Stimulated activated CD8-positive, alpha-beta memory T cell treated with anti-CD3 and anti-CD28 coated beads, Interleukin-15, amount 100 ng/mL, for 24 hours (primary cell): Measurements from ENCODE around the gene HMBS.

ENCODE experiments used
- DNase-seq: peaks from one replicate; pipeline ENCODE4 v3.0.0-alpha.2; 2020; ENCODE audit warnings: low read depth

Gene HMBS

DNA sequence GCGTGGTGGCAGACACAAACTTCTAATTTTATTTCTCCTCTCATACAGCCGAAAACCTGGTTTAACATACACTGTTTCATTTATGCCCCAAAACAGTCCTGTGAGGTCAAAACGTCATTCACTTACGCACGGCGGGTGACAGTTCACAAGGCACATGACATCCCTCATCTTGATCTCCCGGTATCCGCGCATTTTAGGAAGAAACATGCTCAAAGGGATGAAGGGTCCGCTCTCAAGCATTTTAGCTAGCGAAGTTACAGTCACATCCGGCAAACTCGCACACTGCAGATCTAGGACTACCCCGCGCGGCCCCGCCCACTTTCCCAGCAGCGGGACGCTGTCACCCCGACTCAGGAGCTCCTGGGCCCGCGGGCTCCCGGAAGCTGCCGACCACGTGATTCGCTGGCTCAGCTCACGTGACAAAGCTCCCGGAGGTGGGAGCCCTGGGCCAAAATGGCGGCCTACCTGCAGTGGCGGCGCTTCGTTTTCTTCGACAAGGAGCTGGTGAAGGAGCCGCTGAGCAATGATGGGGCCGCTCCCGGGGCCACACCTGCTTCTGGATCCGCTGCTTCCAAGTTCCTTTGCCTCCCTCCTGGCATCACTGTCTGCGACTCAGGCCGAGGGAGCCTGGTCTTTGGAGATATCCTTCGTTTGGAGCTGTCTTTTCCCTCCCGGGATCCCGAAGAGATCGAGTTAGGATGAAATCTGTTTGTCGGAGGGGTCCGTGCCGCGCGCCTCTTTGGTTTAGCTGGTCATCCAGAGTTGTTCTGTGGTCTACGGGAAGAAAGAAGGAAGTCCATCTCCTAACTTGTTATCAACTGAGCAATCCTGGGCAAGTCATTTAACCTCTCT is 17.1 kb upstream of the HMBS start, which contains the start of gene VPS11:
TSS of gene VPS11 (plus strand) at position 448 of the 852 bp plus-strand sequence. CDS start at position 454, 6 bp downstream.
- DNase-seq: peak; percentile 92

DNA sequence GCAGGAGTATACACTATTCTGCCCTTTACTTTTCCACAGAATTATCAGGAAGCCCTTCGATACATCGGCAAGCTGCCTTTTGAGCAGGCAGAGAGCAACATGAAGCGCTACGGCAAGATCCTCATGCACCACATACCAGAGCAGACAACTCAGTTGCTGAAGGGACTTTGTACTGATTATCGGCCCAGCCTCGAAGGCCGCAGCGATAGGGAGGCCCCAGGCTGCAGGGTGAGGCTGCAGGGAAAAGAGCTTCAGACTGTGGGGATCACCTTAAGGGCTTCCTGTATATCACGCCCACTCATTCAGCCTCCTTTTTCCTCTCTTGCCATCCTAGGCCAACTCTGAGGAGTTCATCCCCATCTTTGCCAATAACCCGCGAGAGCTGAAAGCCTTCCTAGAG is 6.8 kb upstream of the HMBS start:
- no peak for DNase-seq

DNA sequence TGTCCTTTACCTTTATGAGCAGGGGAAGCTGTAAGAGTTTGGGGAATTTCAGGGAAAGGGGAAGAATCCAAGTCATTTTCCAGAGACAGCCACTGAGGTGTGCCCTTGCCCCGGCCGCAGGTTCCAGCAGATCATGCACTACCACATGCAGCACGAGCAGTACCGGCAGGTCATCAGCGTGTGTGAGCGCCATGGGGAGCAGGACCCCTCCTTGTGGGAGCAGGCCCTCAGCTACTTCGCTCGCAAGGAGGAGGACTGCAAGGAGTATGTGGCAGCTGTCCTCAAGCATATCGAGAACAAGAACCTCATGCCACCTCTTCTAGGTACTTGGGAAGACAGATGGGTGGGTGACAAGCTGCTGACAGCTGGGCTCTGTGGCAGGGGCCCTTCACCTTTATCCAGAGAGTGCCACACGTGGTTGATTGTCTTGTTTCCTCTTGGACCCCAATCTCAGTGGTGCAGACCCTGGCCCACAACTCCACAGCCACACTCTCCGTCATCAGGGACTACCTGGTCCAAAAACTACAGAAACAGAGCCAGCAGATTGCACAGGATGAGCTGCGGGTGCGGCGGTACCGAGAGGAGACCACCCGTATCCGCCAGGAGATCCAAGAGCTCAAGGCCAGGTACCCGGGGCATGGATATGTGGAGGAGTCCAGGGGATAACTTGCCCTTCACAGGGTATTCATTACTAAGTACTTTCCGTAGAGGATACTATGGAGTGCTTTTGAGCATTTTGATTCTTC is 5.8 kb upstream of the HMBS start:
- DNase-seq: no peak

DNA sequence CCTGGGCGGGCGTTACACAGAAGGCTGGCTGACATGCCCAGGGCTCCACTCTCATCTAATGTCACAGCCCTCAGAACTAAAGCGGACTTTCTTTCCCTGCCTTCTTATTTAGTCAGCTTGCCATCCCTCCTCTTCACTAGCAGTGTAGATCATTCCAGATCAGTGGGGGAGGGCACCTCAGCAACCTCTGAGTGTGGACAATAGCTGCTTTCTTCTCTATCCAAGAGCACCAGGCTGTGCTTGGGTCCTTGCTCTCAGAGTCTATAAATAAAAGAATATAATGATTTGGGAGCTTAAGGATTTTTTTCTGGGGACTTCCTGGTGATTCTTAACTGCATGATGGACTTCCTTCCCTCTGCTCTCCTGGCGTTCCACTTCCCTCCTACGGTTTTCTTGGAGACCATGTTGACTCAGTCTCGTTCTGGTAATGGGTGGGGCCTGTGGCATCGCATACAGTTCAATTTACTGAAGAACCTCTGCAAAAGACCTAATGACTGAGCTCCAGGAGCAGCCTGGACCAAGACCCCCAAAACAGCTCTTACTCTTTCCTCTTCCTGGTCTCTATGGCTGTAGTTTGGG is 2.9 kb upstream of the HMBS start:
- DNase-seq: no peak

DNA sequence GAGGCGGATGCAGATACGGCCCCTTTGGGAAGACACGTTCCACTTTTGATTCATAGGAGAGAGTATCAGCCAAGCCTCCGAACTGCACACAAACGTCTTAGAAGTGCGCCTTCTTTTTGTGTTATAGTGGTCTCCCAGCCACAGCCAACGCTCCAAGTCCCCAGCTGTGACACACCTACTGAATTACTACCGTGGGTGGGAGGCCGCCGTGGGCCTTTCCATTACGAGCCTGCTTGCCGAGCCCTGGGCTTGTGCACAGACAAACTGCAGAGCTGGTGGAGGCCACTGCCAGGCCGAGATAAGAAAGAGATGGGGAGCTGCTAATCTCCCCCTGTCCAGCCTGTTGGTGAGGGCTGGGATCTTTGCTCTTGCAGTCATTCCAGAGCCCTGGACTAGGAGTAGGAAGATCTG is 761 bp downstream of the HMBS start:
- no peak for DNase-seq

DNA sequence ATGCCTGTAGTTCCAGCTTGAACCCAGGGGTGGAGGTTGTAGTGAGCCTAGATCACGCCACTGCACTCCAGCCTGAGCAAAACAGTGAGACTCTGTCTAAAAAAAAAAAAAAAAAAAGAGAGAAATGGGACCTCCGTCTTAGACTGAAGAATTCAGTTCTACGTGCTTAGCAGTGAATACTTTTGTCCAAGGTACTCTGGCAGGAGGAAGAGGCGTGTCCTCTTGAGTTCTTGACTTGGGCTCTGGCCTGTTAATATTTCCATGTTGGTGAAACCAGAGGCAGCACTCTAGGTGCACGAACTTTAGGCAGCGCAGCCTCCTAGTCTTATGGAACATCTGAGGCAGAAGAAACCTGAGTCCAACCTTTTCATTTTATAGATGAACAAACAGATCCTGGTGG is 2.4 kb downstream of the HMBS start:
- no peak for DNase-seq

DNA sequence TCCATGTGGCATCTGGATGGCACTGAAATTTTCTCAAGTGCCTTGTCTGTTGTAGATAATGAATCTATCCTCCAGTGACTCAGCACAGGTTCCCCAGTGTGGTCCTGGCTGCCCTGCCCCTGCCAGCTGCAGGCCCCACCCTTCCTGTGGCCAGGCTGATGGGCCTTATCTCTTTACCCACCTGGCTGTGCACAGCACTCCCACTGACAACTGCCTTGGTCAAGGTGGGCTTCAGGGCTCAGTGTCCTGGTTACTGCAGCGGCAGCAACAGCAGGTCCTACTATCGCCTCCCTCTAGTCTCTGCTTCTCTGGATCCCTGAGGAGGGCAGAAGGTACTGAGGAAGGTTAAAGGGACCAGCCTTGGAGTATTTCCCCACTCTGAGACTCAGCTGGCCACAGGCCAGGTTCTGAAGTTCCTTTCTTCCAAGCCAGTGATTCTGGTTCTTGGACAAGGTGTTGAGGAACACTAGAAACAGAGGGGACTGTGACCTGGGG is 3.1 kb downstream of the HMBS start:
- DNase-seq: no peak

DNA sequence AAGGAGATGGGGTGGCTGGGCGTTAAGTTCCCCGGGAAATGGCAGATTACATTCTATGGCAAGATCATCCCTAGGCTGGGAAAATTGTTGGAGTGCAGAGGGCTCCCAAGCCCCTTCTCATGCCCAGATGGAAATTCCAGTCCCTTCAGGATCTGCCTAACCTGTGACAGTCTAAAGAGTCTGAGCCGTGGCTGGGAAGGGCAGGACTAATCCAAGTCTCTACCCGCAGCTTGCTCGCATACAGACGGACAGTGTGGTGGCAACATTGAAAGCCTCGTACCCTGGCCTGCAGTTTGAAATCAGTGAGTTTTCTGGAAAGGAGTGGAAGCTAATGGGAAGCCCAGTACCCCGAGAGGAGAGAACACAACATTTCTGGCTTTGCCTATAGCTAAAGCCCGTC is 3.7 kb downstream of the HMBS start:
- no peak for DNase-seq

DNA sequence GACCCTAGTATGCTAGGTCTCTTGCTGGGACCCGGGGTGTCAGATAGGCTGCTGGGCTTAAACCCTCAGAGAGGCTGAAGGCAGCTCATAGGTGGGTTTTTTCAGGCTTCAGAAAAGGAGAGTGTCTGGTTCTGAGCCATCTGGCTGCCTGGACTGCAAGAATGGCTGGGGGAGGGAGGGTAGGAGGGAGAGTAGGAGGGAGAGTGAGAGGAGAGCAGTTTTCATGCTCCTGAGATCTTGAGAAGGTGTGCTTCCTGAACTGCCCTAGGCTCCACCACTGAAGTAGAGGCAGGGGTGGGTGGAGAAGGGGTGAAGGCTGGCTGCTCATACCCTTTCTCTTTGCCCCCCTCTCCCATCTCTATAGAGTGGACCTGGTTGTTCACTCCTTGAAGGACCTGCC is 4.6 kb downstream of the HMBS start:
- no peak for DNase-seq

DNA sequence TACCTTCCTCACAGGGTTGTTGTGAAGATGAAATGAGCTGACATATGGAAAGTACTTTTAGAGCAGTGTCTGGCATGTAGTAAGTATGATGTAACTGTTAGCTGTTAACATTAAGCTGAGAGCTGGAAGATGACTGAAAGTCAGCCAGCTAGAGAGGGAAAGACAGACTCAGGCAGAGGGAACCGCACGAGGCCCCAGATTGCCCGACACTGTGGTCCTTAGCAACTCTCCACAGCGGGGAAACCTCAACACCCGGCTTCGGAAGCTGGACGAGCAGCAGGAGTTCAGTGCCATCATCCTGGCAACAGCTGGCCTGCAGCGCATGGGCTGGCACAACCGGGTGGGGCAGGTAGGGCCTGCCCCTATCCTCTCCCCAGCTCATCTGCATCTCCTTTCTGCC is 6.5 kb downstream of the HMBS start:
- no peak for DNase-seq

DNA sequence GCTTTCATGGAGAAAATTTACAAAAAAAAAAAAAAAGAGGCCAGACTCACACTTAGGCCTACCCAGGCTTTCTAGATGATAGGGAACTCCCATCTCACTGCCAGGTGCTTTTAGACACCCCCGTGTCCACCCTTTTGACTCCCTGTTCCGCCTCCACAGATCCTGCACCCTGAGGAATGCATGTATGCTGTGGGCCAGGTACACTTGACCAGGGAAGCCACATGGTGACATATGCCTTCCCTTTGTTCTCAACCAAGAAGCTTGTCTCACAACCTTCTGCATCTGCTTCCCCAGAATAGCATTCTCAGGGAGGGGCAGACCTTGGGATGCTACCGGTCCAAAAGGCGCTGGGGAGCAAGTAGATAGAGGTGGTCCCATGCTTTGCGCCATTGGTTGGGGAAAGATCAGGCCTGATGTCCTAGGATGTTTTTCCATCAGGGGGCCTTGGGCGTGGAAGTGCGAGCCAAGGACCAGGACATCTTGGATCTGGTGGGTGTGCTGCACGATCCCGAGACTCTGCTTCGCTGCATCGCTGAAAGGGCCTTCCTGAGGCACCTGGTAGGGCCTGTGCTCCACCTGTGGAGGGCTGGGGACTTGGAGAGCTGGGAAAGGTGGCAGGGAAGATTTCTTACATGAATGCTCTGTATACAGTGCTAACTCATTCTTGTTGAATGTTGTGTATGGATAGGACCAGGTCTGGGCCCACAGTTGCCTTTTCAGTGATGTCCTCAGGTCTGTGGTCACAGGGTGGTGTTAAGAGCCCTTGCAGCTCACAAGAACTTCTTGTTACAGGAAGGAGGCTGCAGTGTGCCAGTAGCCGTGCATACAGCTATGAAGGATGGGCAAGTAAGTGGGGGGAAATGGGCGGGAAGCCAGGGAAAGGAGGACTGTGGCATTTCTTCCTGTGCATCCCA is 7.5 kb downstream of the HMBS start:
- no peak for DNase-seq

DNA sequence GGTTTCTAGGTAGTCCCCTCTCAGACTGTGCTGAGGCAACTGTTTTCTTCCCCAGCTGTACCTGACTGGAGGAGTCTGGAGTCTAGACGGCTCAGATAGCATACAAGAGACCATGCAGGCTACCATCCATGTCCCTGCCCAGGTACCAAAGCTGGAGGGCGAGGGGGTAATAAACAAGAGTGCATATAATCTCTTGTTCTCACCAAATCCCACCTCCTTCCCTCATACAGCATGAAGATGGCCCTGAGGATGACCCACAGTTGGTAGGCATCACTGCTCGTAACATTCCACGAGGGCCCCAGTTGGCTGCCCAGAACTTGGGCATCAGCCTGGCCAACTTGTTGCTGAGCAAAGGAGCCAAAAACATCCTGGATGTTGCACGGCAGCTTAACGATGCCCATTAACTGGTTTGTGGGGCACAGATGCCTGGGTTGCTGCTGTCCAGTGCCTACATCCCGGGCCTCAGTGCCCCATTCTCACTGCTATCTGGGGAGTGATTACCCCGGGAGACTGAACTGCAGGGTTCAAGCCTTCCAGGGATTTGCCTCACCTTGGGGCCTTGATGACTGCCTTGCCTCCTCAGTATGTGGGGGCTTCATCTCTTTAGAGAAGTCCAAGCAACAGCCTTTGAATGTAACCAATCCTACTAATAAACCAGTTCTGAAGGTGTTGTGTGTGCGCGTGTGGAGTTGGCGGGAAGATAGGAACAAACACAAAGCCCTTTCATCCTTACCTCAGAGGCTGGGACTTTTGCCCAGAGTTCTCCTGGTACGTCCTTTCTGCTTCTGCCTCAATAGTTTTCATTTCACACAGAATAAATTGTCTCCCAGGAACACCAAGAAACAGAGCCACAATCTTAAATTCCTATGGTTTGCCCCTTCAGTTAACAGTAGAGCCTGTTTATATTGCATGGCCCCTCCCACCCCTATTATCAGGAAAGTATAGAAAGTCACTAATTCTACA is 8.5 kb downstream of the HMBS start:
- no peak for DNase-seq

DNA sequence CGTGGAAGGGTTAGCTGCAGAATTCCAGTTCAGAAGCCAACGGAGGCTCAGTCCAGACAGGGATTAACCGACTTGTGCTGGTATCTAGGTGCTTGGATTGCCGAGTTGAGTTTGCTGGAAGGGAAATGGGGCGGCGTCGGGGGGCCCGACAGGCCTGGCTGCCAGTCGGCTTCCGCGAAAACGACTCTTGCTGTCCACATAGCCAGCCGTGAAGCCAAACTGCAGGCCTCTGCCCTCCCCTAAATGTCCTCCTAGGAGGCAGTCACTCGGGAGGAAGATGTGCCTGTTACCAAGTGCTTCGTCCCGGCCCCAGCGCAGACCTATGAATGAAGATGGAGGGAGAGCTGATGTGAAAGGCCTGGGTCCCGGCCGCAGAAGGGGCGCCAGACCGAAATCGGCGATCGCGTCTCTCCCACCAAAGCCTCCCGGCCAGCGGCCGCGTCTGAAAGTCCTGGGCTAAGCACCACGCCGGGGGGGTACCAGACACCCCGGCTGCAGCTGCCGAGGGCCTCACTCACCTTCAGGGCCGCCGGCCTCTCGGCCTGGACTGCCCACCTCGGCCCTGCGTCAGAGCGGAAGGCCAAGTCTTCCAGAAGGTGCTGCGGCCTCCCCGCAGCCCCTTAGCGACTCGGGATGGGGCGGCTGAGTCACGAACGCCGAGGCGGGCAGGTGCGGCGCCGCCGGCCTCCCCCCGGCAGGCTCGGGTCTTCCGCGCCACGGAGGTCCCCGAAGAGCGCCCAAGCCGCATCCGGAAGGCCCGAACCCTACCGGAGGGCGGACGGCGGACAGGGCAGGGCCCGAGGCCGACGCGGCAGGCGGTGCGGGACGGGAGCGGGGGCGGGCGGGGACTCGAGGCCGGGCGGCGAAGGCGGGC is 9.5 kb downstream of the HMBS start:
- DNase-seq: no peak

DNA sequence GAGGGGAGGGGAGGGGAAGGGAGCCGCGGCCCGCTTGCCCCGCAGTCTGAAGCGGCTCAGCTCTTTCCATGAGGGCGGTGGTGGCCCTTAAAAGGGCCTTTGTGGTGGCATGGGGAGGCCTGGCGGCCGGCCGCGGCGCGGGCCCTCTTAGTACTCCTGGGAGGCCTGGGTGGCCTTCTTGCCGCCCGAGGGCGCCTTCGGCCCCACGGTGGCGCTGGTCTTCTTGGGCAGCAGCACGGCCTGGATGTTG is 10.1 kb downstream of the HMBS start:
- no peak for DNase-seq

DNA sequence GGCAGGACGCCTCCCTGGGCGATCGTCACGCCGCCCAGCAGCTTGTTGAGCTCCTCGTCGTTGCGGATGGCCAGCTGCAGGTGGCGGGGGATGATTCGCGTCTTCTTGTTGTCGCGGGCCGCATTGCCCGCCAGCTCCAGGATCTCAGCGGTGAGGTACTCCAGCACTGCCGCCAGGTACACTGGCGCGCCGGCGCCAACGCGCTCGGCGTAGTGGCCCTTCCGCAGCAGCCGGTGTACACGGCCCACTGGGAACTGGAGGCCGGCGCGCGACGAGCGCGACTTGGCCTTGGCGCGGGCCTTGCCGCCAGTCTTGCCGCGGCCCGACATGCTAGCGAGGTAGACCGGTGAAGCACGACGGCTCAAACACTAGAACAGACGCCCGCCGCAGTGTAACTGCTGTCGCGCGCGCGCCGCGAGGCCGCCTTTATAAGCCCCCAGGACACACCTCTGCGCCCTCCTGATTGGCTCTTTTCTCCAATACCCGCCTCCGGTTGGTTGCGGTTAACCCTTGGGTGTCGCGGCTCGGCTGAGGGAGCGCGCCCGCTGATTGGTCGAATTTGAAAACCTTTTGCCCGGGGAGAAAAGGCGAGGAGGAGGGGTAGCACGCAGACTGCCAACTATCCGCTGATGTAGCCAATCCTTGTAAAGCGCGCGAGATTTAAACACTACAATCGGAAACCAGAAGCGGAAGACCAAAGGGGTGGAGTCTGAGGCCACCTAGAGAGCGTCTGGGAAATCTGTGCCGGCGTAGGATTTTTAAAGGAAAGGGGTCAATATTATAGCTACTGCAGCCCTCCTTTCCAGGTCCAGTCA is 10.6 kb downstream of the HMBS start:
- DNase-seq: peak; percentile 95

DNA sequence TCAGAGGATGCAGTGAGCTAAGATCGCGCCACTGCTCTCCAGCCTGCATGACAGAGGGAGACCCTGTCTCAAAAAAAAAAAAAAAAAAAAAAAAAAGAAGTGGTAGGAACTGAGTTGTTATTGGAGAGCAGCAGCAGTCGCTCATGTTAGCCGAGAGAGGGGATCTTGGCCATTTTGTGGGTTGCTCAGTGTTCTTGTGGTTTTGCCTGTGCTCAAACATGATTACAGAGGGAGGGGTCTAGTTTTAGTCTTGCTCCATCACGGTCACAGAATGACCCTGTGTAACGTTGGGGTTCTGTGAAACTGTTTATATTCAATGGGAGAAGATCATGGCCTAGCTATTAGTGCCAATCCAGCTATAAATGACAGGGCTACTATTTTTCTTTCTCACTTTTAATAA is 15.0 kb downstream of the HMBS start:
- DNase-seq: no peak

DNA sequence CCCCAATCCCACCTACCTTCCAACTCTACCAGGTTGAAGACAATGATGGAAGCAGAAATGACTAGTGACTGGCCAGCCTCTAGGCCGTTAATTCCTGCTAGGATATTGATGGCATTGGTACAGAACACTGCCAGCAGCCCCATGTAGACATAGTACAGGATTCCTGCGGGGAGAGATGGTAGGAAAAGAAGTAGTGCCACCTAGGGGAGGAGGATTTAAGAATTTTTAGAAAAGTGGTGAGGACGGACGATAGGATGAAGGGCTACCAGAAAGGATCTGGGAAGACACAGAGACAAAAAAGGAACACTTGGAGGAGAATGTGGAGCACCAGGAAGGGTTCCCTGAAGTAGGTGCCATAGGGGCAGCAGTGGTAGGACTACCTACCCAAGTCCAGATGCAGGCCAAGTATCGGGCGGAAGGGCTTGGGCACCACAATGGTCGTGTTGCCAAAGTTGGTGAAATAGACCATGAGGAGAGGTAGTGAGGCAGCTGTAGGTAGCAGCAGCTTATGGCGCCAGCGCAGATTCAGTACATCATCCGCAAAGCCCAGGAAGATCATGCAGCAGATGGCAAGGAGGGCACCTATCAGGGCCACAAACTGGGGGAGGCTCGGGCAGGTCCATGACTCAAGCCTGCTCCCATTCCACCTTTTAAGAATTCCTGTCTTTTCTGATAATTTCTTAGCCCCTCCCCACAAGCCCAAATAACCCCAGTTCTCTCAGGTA is 15.7 kb downstream of the HMBS start:
- no peak for DNase-seq

DNA sequence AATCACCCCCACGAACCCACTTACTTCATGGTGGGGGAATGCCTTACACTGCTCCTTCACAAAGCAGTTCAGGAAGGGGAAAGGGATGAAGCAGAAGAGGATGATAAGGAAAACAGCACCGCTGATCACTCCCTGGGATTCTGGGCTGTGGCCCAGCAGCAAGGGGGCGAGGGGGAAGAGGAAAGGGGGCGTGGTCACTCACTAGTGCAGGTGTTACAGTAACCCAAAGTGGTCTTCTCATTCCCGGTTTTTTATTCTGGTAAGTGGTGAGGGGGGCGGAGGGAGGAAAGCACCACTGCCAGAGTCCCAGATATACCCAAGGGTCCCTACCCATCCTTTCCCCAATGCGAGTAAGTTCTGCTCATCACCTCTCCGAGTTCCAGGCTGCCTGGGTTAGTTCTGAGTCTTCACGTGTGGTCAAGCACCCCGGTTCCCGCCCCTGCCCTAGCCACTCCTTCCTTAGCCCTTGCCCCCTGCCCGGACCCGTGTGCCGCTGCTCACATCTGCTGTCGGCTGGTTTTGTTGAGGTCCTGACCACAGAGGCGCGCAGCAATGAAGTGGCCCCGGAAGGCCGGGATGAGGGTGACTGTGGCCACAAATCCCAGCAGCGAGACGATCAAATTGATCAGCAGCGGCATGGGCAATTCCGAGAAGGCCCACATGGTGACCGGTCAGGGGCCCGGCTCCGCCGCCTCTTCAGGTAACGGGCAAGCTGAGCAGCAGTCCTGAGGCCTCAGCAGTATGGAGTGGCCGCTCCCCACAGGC is 16.5 kb downstream of the HMBS start:
- DNase-seq: no peak
